GM12801 (cell line): Measurements from ENCODE around the gene SMOC2.

ENCODE experiments used
- TF ChIP-seq, protein P1 (sequence below): IDR thresholded peaks from one replicate; pipeline ENCODE4 v1.5.1; 2011; ENCODE audit warnings: control low read depth; ENCODE audit not compliant: insufficient read length; ENCODE audit errors: extremely low read depth

The SMOC2 gene

DNA sequence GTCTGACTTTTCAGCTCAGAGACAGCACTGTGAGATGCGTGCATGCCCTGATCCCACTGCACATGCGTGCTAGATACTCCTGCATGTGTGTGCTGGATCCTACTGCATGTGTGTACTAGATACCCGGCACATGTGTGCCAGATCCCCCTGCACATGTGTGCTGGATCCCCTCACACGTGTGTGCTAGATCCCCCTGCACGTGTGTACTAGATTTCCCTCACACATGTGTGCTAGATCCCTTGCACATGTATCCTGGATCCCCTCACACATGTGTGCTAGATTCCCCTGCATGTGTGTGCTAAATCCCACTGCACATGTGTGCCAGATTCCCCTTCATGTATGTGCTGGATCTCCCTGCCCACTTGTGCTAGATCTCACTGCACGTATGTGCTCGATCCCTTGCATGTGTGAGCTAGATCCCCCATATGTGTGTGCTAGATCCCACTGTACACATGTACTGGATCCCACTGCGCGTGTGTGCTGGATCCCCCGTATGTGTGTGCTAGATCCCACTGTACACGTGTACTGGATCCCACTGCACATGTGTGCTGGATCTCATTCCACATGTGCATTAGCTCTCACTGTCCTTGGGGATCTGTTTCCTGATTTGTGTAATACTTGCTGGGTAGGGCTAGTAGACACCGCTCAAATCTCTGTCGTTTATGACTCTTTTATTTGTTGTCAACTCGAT, 214.6 kb downstream of the SMOC2 start:
- TF ChIP-seq, protein P1, sequence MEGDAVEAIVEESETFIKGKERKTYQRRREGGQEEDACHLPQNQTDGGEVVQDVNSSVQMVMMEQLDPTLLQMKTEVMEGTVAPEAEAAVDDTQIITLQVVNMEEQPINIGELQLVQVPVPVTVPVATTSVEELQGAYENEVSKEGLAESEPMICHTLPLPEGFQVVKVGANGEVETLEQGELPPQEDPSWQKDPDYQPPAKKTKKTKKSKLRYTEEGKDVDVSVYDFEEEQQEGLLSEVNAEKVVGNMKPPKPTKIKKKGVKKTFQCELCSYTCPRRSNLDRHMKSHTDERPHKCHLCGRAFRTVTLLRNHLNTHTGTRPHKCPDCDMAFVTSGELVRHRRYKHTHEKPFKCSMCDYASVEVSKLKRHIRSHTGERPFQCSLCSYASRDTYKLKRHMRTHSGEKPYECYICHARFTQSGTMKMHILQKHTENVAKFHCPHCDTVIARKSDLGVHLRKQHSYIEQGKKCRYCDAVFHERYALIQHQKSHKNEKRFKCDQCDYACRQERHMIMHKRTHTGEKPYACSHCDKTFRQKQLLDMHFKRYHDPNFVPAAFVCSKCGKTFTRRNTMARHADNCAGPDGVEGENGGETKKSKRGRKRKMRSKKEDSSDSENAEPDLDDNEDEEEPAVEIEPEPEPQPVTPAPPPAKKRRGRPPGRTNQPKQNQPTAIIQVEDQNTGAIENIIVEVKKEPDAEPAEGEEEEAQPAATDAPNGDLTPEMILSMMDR = no peak

GRCh38 chr6:168658059-168658458, 217.1 kb downstream of the SMOC2 start:
- TF ChIP-seq, protein P1 = no peak

DNA sequence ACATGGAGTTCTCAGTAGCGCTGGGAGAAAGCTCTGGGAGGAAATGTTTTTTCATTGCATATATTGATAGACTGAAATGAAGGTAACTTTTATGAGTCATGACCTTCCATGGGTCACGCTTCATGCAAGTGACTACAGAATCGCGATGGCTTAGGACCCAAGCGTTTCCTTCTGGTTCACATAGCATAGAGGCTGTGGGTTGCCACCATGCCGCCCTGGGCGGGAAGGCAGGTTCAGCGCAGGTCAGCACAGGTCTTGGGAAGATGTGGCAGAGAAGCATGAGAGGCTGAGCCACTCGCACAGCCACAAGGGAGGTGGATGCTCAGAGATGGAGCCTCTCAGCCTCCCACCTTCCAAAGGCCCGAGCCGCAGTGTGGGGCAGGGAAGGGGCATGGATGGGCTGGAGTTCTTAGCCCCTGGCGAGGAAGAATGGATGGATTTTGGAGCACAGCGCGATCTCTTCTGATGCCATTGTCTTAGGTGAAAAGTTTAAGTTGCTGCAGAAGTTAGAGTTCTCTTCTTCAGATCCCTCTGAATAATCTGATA, 219.5 kb downstream of the SMOC2 start:
- TF ChIP-seq, protein P1 = no peak

DNA sequence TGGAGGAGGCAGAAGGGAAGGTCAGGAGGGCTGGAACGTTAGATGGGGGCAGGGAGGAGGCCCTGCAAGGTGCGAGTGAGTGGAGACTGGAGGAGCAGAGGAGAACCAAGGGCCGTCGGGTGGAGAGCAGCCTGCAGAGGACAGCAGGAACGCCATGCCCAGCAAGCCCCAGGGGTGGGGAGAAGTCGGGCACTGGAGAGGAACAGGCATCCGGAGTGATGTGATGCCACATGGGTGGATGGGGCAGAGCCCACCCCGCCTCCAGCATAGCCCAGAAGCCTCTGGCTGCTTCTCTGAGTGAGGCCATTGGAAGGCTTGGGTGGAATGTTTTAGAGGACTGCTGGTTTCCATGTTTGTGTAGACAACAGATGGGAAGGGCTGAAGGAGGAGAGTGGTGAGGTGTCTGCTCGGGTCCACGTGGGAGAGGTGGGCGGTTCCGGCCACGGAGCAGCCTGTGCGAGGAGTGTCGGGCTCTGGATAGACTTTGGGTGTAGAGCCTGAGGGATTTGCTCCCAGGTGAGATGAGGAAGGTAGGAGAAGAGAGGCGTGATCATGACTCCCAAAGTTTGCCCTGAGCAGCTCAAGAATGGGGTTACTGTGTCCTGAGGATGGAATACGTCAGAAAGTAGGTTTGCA, 221.4 kb downstream of the SMOC2 start:
- TF ChIP-seq, protein P1 = no peak

DNA sequence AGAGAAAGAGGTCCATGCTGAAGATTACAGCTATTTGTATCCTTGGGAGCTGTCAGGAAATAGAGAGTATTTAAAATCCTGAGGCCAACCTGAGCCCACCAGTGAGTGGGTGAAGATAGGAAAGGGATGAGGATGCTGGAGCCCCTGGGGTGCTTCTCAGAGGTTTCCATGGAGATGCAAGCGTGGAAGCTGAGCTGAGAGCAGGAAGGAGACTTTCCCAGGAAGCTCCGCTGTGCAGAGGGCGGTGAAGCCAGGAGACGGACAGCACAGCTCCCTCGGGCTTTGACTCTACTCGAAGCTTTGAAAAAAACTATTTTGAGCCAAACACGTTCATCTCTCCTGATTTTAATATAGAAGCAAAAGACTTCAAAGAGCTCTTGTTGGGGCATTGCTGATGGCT, 222.1 kb downstream of the SMOC2 start:
- TF ChIP-seq, protein P1 = no peak

DNA sequence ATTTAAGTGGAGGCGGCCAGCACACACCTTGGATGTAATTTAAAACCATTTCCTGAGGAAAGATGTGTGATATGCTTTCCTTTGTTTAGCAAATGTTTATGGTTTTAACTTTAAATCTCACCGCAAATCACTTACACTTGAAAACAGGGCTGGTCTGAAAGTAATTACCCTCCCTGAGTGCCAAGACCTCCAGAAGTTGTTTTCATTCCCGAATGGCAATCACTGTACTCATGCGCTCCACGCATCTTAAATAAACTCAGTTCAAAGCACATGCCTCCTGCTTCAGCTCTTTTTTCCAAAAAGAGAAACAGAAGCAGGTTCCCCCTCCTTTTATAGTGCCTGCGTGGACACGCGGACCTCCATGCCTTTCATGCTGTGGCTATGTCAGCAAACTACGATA, 224.0 kb downstream of the SMOC2 start:
- TF ChIP-seq, protein P1 = no peak

DNA sequence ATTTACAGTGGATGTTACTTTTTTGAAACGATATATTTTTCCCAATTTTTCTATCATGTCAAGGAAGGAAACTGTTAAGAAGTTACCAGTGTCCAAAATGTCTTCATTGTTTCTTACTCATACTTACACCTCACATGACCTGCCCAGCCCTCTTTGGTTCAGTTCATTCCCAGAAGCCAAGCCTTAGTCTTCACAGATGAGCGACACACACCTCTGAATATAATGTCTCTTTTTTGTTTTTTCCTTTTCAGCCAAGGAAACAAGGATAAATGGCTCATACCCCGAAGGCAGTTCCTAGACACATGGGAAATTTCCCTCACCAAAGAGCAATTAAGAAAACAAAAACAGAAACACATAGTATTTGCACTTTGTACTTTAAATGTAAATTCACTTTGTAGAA, 225.2 kb downstream of the SMOC2 start:
- TF ChIP-seq, protein P1 = no peak
